Measurements from ENCODE around the gene EFHD2.
"Not testable (repeated sequence)": the region's sequence is repeated elsewhere in the genome, so short reads cannot be mapped to it uniquely, and the experiment has no call there.

Gene EFHD2

GRCh38 chr1:15454256-15454655, 44.6 kb downstream of the EFHD2 start:
- no peak for DNase-seq

GRCh38 chr1:15455522-15455921, 45.8 kb downstream of the EFHD2 start:
- DNase-seq = no peak

- DNase-seq = no peak
Observed at GRCh38 chr1:15456313-15456954, 46.7 kb downstream of the EFHD2 start, which contains the start of gene CELA2A. Gene CELA2A, plus strand, starts transcription at chr1:15456732. Its CDS starts 22 bp downstream, at chr1:15456754.

GRCh38 chr1:15457585-15457984, 47.9 kb downstream of the EFHD2 start:
- no peak for DNase-seq

GRCh38 chr1:15458388-15458787, 48.7 kb downstream of the EFHD2 start:
- DNase-seq = not testable (repeated sequence)

- DNase-seq = no peak
Observed at GRCh38 chr1:15459771-15460707, 50.4 kb downstream of the EFHD2 start.

- no peak for DNase-seq
Observed at GRCh38 chr1:15460708-15461095, 51.0 kb downstream of the EFHD2 start.

GRCh38 chr1:15463064-15463800, 53.5 kb downstream of the EFHD2 start:
- DNase-seq = not testable (repeated sequence)

GRCh38 chr1:15463926-15464322, 54.2 kb downstream of the EFHD2 start:
- DNase-seq = not testable (repeated sequence)

GRCh38 chr1:15465674-15466073, 56.0 kb downstream of the EFHD2 start:
- DNase-seq = no peak

- DNase-seq = not testable (repeated sequence)
Observed at GRCh38 chr1:15466955-15467625, 57.4 kb downstream of the EFHD2 start.

GRCh38 chr1:15468145-15468544, 58.5 kb downstream of the EFHD2 start:
- DNase-seq = no peak

GRCh38 chr1:15469361-15469760, 59.7 kb downstream of the EFHD2 start:
- DNase-seq = no peak

- DNase-seq = not testable (repeated sequence)
Observed at GRCh38 chr1:15469821-15470448, 60.2 kb downstream of the EFHD2 start.

GRCh38 chr1:15471067-15471466, 61.4 kb downstream of the EFHD2 start:
- DNase-seq = not testable (repeated sequence)

- not testable (repeated sequence) for DNase-seq
Observed at GRCh38 chr1:15471723-15472122, 62.0 kb downstream of the EFHD2 start.

GRCh38 chr1:15472587-15472986, 62.9 kb downstream of the EFHD2 start:
- no peak for DNase-seq

GRCh38 chr1:15475752-15476314, 66.1 kb downstream of the EFHD2 start, which contains the start of gene CELA2B:
Gene CELA2B, plus strand, starts transcription at chr1:15476104. Its CDS starts 22 bp downstream, at chr1:15476126.
- no peak for DNase-seq

GRCh38 chr1:15476927-15477326, 67.2 kb downstream of the EFHD2 start:
- DNase-seq = no peak

- no peak for DNase-seq
Observed at GRCh38 chr1:15477646-15478212, 68.0 kb downstream of the EFHD2 start.

All from activated effector memory CD4-positive, alpha-beta T cell treated with Interleukin-2 at 50 U/mL for 16 hours (primary cell).